ENCODE results near the gene SH3GLB1. TPM values are rescaled to one million over a fixed set of nuclear protein-coding genes. Genes with fewer than 3 reads are reported as not detected.

The SH3GLB1 gene
- total and polyA plus RNA-seq, 2 of the 8 experiments (the other 6 are each of a cell fraction or from before 2014, with no cell fraction given): 7.7 to 43.1 TPM

- CTCF ChIA-PET (ENCODE audit: partially characterized antibody): interaction anchor here (0.8 to 1.6 kb wide), 3 partner anchors 15 to 63 kb away, joined by 3 to 4 read pairs (median 3); partner anchors contain the start of gene SH3GLB1
- TF ChIP-seq CHD2 (IDR thresholded peaks at IDR 0.05; ENCODE audit: low read length) (no peak), ZNF274 (IDR thresholded peaks at IDR 0.05; ENCODE audit: borderline replicate concordance, extremely low read depth, low read length) (no peak), SUZ12 (IDR thresholded peaks at IDR 0.05; ENCODE audit: low read length) (no peak), POLR2AphosphoS5 (IDR thresholded peaks at IDR 0.05; ENCODE audit: low read depth, low read length) (no peak), FOSL1 (IDR thresholded peaks at IDR 0.05; ENCODE audit: insufficient read depth, low read depth, low read length) (no peak), CBX8 (IDR thresholded peaks at IDR 0.05; ENCODE audit: borderline replicate concordance, low read depth, low read length) (no peak), ATF3 (IDR thresholded peaks at IDR 0.05; ENCODE audit: insufficient read depth, low read depth, low read length) (no peak), TAF7 (optimal IDR thresholded peaks at IDR 0.05; ENCODE audit: borderline replicate concordance, low read depth, low read length) (no peak), MAFK (IDR thresholded peaks at IDR 0.05; ENCODE audit: low read depth, low read length) (no peak), CTCF (IDR thresholded peaks at IDR 0.05; ENCODE audit: control extremely low read depth in 1 of 3, insufficient read depth in 1 of 3, low read depth in 1 of 3, low read length in 3 of 3) (no peak), BRCA1 (IDR thresholded peaks at IDR 0.05; ENCODE audit: low read depth, low read length) (no peak), ASH2L (IDR thresholded peaks at IDR 0.05; ENCODE audit: low read length) (no peak), RBBP5 (IDR thresholded peaks at IDR 0.05; ENCODE audit: borderline replicate concordance, low read depth, low read length) (no peak)
Observed at GRCh38 chr1:86756062-86756406, 51.7 kb downstream of the SH3GLB1 start.

More at GRCh38 chr1:86756062-86756406, 51.7 kb downstream of the SH3GLB1 start:
- peaks cover 0 to 3% (median 0%) of the 10 kb centered on the region in 4 experiments; a peak in 2 of 7 replicates for H3K4me1 ChIP-seq (replicated peaks in 1 of 4; ENCODE audit: control insufficient read depth in 3 of 4, insufficient read depth in 4 of 4, low read length in 3 of 4)
- H4K91ac ChIP-seq (replicated peaks; ENCODE audit: insufficient read length, low read length): no peak overlapping the region
- no peaks in the 10 kb centered on the region; the same call in 1 of the 2 replicates for H3K79me1 ChIP-seq (ENCODE audit: low read depth, low read length)
- no peak overlapping the region for H3K9ac ChIP-seq (replicated peaks in 1 of 4; ENCODE audit: extremely low read depth in 1 of 4, low read depth in 3 of 4, low read length in 3 of 4)
- no peaks in the 10 kb centered on the region for H4K20me1 ChIP-seq (replicated peaks in 1 of 2; ENCODE audit: control insufficient read depth in 1 of 2, insufficient read depth in 2 of 2, low read length in 2 of 2)
- no peak for DNase-seq (ENCODE audit: low read depth in 1 of 2, low spot score in 2 of 2)
- no peak overlapping the region for H3K56ac ChIP-seq (replicated peaks; ENCODE audit: insufficient read length, low read depth, low read length)
- H3K4ac ChIP-seq (replicated peaks; ENCODE audit: insufficient read length, low read depth, low read length): no peak overlapping the region
- no peak overlapping the region for H2BK15ac ChIP-seq (ENCODE audit: low read length)
- H3K27me3 ChIP-seq (replicated peaks in 1 of 4; ENCODE audit: control insufficient read depth in 3 of 4, extremely low read depth in 1 of 4, insufficient read depth in 3 of 4, low read length in 3 of 4): no peaks in the 10 kb centered on the region
- no peaks in the 10 kb centered on the region for H3K23me2 ChIP-seq (ENCODE audit: low read depth, low read length)
- no peak overlapping the region for H3K4me3 ChIP-seq (ENCODE audit: extremely low read depth in 1 of 4, insufficient read depth in 2 of 4, low read depth in 3 of 4, low read length in 4 of 4)
- H2BK120ac ChIP-seq (replicated peaks; ENCODE audit: low read depth, low read length): no peak overlapping the region
- no peak overlapping the region for H3K18ac ChIP-seq (ENCODE audit: extremely low read depth, low read length)
- no peak overlapping the region for H4K5ac ChIP-seq (ENCODE audit: insufficient read length, low read depth, low read length)
- no peak overlapping the region for H2AK5ac ChIP-seq (ENCODE audit: low read depth, low read length)
- H3K23ac ChIP-seq (ENCODE audit: insufficient read length): no peak overlapping the region
- H3K4me2 ChIP-seq (ENCODE audit: insufficient read depth in 1 of 2, low read depth in 2 of 2, low read length in 2 of 2): no peak overlapping the region
- no peaks in the 10 kb centered on the region for H3K9me3 ChIP-seq (ENCODE audit: insufficient read depth in 2 of 2, low read depth in 1 of 2, low read length in 1 of 2)
- no peak overlapping the region for H2BK20ac ChIP-seq (ENCODE audit: low read length)
- H3K36me3 ChIP-seq (ENCODE audit: control insufficient read depth in 2 of 4, insufficient read depth in 4 of 4, low read length in 3 of 4): no peaks in the 10 kb centered on the region
- no peak overlapping the region for H3K14ac ChIP-seq (ENCODE audit: insufficient read length)
- POLR2A ChIA-PET (ENCODE audit: partially characterized antibody): no interaction called here
- no peak for FAIRE-seq
- no peak overlapping the region for H3K27ac ChIP-seq (ENCODE audit: low read depth, low read length)
- no peaks in the 10 kb centered on the region for H3K79me2 ChIP-seq (ENCODE audit: control insufficient read depth in 1 of 2, insufficient read depth in 2 of 2, low read length in 2 of 2)
- H4K8ac ChIP-seq (ENCODE audit: extremely low read depth, insufficient read depth, low read length): no peak overlapping the region
- no peak overlapping the region for H2BK5ac ChIP-seq (ENCODE audit: low read depth, low read length)
- no peak overlapping the region for H2BK12ac ChIP-seq (ENCODE audit: low read depth, low read length)
- H2AFZ ChIP-seq (ENCODE audit: low read length): no peak overlapping the region
